ENCODE results near the gene RIPK1. TPM values are rescaled to one million over a fixed set of nuclear protein-coding genes. Genes with fewer than 3 reads are reported as not detected.

The RIPK1 gene
- total RNA-seq, 1 experiment from 2014 or later, result 11.6 TPM

DNA sequence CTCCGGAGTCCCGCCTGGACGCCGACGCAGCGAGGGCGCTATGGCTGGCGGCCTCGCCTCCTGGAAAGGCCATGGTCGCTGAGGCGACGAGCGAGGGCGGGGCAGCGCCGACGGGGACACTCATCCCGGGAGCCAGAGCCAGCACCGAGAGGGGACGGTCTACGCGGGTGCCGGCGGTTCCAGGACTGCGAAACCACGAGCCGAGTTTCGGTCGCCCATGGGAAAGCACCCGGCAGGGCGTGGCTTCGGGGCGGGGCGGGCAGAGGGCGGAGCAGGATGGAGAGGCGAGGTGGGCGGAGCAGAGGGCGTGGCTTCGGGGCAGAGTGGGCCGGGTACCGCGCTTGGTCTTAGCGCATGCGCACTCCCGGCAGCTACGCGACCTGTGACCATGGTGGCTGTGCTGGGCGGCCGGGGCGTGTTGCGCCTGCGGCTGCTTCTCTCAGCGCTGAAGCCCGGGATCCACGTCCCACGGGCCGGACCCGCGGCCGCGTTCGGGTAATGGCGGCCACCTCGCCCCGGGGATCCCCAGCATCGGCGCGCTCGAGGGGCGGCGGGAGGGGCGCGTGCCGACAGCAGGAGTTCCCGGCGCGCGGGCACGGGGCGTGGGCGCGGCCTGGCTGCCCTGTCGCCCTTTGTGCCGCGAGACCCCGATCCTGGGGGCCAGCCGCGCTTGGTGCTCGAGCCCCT lies 50.2 kb downstream of the RIPK1 start, which contains the start of gene BPHL:
BPHL (plus strand) TSS at position 359 of the 687 bp plus-strand sequence; CDS start at position 389, 30 bp downstream.
- no TSS peak for BruUV-seq (replicated peaks)
- CTCF ChIA-PET, result no interaction called here

DNA sequence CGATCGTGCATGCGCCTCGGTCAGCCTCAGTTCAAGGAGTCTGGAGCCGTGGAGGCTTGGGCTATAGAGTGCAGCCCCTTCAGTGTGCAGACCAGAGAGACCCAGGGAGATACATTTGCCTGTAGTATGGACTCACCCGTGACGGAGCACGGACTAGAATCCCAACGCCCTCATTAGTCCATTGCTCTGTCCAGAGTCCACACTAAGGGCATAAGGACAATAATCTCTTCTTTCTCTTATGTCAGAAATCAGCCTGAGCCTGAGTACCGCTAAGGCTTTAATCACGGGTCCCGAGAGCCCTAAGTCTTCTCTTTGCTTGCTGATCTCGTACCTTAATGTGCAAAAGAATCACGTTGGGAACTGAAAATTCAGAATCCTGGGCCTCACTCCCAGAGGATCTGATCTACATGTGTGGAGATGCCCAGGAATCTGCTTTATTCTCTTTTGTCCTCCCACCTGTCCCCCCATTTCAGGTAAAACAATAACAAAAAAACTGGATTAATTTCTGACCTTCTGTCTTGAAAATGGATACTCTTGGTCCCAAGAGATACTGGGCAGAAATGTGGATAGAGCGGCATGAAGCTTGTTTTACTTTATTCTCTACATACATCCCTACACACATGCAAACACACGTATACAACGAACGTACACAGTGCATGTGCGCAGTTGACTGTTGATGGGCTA lies 50.9 kb downstream of the RIPK1 start:
- no TSS peak for BruUV-seq (replicated peaks)
- H3K36me3 Mint-ChIP-seq (ENCODE audit: insufficient read depth, unreplicated experiment), result peaks cover 20% of the 10 kb centered on the region
- CTCF ChIA-PET, result interaction anchor here (1.0 kb wide), 1 partner anchor 132 kb away, joined by 4 read pairs; no protein-coding TSS in a partner anchor
- H3K4me1 Mint-ChIP-seq (ENCODE audit: low read depth, unreplicated experiment), result peaks cover 6% of the 10 kb centered on the region
- H3K9me3 Mint-ChIP-seq (ENCODE audit: low read depth, unreplicated experiment), result no peaks in the 10 kb centered on the region
- H3K27ac Mint-ChIP-seq (ENCODE audit: unreplicated experiment), result no peak overlapping the region
- peak overlapping the region; percentile 86 for H3K4me3 Mint-ChIP-seq (ENCODE audit: low read depth, unreplicated experiment)
- DNase-seq, result peak; percentile 5
- H3K27me3 Mint-ChIP-seq (ENCODE audit: unreplicated experiment), result no peaks in the 10 kb centered on the region
- TF ChIP-seq, protein P1, sequence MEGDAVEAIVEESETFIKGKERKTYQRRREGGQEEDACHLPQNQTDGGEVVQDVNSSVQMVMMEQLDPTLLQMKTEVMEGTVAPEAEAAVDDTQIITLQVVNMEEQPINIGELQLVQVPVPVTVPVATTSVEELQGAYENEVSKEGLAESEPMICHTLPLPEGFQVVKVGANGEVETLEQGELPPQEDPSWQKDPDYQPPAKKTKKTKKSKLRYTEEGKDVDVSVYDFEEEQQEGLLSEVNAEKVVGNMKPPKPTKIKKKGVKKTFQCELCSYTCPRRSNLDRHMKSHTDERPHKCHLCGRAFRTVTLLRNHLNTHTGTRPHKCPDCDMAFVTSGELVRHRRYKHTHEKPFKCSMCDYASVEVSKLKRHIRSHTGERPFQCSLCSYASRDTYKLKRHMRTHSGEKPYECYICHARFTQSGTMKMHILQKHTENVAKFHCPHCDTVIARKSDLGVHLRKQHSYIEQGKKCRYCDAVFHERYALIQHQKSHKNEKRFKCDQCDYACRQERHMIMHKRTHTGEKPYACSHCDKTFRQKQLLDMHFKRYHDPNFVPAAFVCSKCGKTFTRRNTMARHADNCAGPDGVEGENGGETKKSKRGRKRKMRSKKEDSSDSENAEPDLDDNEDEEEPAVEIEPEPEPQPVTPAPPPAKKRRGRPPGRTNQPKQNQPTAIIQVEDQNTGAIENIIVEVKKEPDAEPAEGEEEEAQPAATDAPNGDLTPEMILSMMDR (IDR thresholded peaks at IDR 0.05; ENCODE audit: unreplicated experiment), result no peak
- intact Hi-C loops (cut with micrococcal nuclease; ENCODE audit: unreplicated experiment), result no loop called here

More for the DNA sequence above, 50.2 kb downstream of the RIPK1 start, which contains the start of gene BPHL:
- H3K9me3 Mint-ChIP-seq (ENCODE audit: low read depth, unreplicated experiment), result no peaks in the 10 kb centered on the region
- H3K27ac Mint-ChIP-seq (ENCODE audit: unreplicated experiment), result peak within 1 kb of the TSS; percentile 56
- intact Hi-C loops (cut with micrococcal nuclease; ENCODE audit: unreplicated experiment), result no loop called here
- peak; percentile 97 for DNase-seq
- peak within 1 kb of the TSS; percentile 86 for H3K4me3 Mint-ChIP-seq (ENCODE audit: low read depth, unreplicated experiment)
- H3K36me3 Mint-ChIP-seq (ENCODE audit: insufficient read depth, unreplicated experiment), result peaks cover 20% of the 10 kb centered on the region
- H3K27me3 Mint-ChIP-seq (ENCODE audit: unreplicated experiment), result no peaks in the 10 kb centered on the region
- TF ChIP-seq, protein P1 (IDR thresholded peaks at IDR 0.05; ENCODE audit: unreplicated experiment), result no peak
- peaks cover 6% of the 10 kb centered on the region for H3K4me1 Mint-ChIP-seq (ENCODE audit: low read depth, unreplicated experiment)

DNA sequence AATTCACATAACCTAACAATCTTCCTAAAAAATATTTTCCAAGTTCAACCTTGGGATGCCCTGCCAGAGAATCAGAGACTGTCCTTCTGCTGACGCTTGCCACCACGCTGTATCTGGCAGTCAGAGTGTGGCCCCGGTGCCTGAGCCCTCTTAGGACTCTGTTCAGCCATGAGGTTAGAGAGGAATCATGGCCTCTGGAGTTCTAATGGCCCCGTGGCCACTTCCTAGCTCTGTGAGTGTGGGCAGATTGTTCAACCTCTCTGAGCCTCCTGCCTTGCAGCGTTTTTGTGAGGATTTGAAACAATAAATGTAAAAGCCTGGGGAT lies 52.4 kb downstream of the RIPK1 start:
- DNase-seq, result no peak
- peaks cover 20% of the 10 kb centered on the region for H3K36me3 Mint-ChIP-seq (ENCODE audit: insufficient read depth, unreplicated experiment)
- CTCF ChIA-PET, result no interaction called here
- no peaks in the 10 kb centered on the region for H3K27me3 Mint-ChIP-seq (ENCODE audit: unreplicated experiment)
- peaks cover 6% of the 10 kb centered on the region for H3K4me1 Mint-ChIP-seq (ENCODE audit: low read depth, unreplicated experiment)
- intact Hi-C loops (cut with micrococcal nuclease; ENCODE audit: unreplicated experiment), result no loop called here
- BruUV-seq (replicated peaks), result no TSS peak
- TF ChIP-seq, protein P1 (IDR thresholded peaks at IDR 0.05; ENCODE audit: unreplicated experiment), result no peak
- H3K27ac Mint-ChIP-seq (ENCODE audit: unreplicated experiment), result no peak overlapping the region
- no peak overlapping the region for H3K4me3 Mint-ChIP-seq (ENCODE audit: low read depth, unreplicated experiment)
- H3K9me3 Mint-ChIP-seq (ENCODE audit: low read depth, unreplicated experiment), result no peaks in the 10 kb centered on the region

DNA sequence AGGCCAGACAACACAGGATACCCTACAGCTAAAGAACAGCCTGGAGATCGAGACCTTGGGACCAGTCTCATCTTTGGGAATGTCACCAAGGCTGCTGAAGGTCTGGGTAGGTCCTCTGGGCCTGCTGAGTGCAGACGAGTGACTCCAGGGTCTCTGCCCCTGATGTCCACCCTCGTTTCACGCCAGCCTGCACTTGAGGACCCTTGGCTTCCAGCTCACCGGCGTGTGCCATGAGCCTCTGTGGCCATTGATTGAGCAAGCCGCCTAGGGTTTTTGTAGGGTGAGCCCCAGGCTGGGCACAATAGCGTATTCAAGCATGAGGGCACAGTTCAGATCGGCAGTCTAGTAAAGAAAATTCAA lies 54.5 kb downstream of the RIPK1 start:
- peaks cover 18% of the 10 kb centered on the region for H3K36me3 Mint-ChIP-seq (ENCODE audit: insufficient read depth, unreplicated experiment)
- no peaks in the 10 kb centered on the region for H3K27me3 Mint-ChIP-seq (ENCODE audit: unreplicated experiment)
- no TSS peak for BruUV-seq (replicated peaks)
- peaks cover 3% of the 10 kb centered on the region for H3K4me1 Mint-ChIP-seq (ENCODE audit: low read depth, unreplicated experiment)
- no peak overlapping the region for H3K4me3 Mint-ChIP-seq (ENCODE audit: low read depth, unreplicated experiment)
- no peak for DNase-seq
- CTCF ChIA-PET, result no interaction called here
- intact Hi-C loops (cut with micrococcal nuclease; ENCODE audit: unreplicated experiment), result no loop called here
- H3K9me3 Mint-ChIP-seq (ENCODE audit: low read depth, unreplicated experiment), result no peaks in the 10 kb centered on the region
- H3K27ac Mint-ChIP-seq (ENCODE audit: unreplicated experiment), result no peak overlapping the region
- TF ChIP-seq, protein P1 (IDR thresholded peaks at IDR 0.05; ENCODE audit: unreplicated experiment), result no peak

Measured in Calu3 (cell line).